GM18502 (cell line): ENCODE results near the gene CCDC33.

Source experiments
- ATAC-seq: cut with Tn5 transposase; IDR thresholded peaks from one replicate; pipeline ENCODE4 v1.9.1; 2021; ENCODE audit warnings: mild to moderate bottlenecking; ENCODE audit not compliant: unreplicated experiment, poor library complexity

CCDC33 gene

DNA sequence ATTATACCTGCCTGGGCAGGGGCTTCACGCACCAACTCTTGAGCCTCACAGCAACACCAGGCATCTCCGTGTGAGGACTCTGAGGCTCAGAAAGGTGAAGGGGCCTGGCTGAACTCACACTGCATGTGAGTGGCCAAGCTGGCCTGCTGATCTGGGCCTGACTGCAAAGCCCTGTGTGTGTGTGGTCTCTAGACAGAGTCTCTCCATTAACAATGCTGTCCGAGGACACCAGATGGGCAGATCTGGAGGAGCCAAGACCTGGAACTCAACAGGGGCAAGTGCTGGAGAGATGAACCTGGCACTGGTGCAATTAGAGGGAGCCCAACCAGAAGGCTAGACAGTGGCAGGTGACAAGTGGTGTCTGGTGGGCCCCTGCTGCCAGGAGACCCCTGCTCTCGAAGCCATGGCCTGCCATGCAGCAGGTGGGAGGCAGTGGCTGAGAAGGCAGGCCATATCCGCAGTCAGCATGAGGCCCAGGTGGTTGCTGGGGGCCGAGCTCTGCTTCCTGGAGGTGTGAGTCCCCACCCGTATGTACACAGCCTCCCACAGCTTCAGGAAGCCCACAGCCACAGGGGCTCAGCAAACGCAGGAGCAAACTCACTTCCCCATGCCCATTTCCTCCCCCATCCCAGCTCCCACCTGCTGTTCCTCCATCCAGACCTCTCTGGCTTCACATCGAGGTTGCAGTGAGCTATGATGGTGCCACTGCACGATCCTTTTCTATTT lies 92.4 kb downstream of the CCDC33 start:
- no peak for ATAC-seq

GRCh38 chr15:74330861-74331408 lies 94.8 kb downstream of the CCDC33 start:
- ATAC-seq, result no peak

GRCh38 chr15:74332011-74332410 lies 95.9 kb downstream of the CCDC33 start:
- ATAC-seq, result no peak

GRCh38 chr15:74332611-74333010 lies 96.5 kb downstream of the CCDC33 start:
- ATAC-seq, result no peak

DNA sequence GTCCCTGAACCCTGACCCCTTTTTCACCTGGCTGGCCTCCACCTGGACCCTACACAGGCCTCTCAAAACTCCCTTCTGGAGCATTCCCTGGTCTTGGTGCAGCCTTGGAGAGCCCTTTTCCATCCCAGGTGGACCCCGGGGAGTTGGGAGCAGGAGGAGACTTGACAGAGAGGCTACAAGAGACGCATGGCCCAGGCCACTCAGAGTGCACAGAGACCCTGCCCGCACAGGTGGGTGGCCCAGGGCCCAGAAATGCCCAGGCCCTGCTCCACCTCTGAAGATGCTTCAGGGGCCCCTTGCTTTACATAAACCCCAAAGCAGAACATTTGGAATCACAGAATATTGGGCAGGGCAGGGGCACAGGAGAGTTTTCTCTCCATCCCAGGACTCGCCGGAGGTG lies 97.0 kb downstream of the CCDC33 start:
- ATAC-seq, result no peak

GRCh38 chr15:74333662-74334061 lies 97.5 kb downstream of the CCDC33 start:
- no peak for ATAC-seq

GRCh38 chr15:74334127-74334526 lies 98.0 kb downstream of the CCDC33 start:
- no peak for ATAC-seq

- ATAC-seq, result no peak
These were observed 99.3 kb downstream of the CCDC33 start for GRCh38 chr15:74335396-74335795.

DNA sequence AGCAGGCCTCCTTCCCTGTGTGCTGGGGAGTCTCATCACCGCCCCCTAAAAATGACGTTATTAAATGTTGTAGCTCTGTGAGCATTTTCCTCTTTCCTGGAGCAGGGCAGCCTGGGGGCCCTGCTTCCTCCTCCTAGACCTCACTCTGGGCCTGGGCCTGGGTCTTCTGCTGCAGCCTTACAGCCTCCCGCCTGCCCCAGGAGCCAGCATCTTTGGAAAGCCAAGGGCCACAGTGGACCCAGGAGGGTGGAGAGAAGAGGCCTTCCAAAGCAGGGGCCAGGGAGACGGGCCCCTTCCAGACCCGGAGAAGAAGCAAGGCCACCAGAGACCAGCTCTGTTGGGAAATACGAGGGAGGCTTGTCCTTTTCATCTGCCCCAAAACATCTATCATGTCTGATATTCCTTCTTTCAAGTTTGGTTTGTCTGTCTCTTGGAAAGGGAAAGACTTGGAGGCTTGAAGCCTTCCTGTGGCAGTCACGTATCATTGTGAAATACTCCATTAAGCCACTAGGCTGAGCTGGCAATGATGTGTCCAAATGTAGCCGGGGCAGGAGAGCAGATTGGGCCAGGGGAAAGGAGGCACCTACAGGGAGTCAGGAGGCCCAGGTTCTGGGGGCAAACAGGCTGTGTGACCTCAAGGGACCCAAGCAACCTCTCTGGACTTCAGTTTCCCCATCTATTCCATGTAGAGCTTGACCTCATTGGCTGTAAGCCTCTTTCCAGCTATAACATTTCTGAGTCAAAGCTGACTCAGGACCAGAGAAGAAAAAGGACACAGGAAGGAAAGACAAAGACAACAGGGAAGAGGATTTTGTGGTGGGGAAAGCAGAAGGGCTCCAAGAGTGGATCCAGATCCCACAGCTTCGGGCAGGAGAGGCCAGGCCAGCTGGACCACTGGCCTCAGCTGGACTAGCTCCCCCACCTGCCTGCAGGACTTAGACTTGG lies 100.2 kb downstream of the CCDC33 start:
- ATAC-seq, result no peak

GRCh38 chr15:74337146-74337545 lies 101.0 kb downstream of the CCDC33 start:
- no peak for ATAC-seq

DNA sequence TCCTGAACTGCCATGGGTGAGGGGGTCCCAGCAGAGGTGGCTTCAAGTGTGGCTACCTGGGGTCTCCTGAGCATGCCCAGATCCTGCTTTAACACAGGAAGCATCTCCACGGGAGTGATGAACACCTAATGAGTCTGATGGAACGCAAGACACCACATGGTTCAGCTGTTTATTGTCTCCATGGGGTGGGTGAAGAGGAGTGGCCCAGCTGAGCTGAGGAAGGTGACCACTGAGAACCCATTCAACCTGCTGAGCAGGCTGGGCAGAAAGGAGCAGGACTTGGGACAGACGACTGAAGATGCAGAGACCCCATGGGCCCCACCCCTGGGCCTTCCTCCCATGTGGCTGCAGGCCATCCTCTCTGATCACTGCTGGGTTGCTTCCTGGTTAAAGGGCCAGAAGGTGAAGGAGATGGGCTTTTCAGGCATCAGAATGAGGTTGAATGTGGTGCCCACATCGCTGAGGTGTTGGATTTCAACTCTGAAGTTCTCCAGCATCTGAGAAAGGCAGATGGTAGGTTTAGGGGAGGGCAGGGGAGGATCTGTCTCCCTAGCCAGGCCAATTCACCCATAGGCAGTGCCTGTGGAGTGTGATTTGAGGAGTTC lies 101.6 kb downstream of the CCDC33 start:
- ATAC-seq, result no peak

DNA sequence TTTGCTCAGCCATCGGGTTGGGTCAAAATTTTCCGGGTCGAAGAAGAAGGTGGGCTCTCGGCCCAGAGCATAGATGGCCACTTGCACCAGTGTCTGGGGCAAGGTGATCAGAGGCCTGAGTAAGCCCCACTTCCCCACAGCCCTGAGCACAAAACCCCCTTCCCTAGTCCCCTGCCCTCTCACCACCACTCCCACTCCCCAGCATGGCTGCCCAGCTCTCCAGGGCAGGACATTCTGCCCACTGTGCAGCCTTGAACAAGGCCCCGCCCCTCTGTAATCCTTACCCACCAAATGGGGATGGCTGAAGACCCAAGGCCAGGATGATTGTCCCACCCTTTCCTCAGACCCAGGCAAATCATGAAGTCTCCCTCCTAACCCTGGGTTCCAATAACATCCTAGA lies 102.5 kb downstream of the CCDC33 start:
- no peak for ATAC-seq

GRCh38 chr15:74339371-74339770 lies 103.2 kb downstream of the CCDC33 start:
- ATAC-seq, result no peak

DNA sequence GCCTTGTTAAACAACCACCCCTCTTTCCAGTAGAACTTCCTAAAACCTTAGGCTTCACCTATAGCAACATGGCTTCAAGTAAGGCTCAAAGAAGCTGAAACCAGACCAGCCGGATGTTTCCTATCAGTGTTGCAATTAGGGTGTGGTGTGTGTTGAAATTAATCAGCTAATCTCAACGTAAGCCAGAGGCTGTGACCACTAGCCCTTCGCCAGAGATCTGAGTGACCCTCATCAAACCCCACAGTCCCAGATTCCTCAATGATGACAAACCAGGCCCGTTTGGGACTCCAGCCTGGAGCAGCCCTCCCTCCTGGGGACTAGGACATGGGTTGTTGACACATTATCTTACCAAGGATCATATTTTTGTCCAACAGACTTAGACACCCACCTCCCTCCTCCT lies 104.0 kb downstream of the CCDC33 start:
- ATAC-seq, result no peak

- ATAC-seq, result no peak
These were observed 107.1 kb downstream of the CCDC33 start for GRCh38 chr15:74343127-74343796.

DNA sequence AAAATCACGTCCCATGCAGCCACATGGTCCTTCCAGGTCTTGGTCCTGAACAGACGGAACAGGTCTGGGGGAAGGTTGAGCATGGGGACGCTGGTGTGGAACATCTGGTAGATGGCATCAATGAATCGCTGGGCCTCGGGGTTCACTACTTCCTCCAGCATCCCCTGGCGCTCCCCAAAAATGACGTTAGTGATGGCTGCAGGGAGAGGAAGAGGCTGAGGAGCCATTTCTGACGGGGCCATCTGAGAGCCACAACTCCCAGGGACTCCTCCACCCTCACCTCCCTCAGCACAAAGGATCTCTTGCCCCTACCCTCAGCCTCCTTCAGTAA lies 107.6 kb downstream of the CCDC33 start:
- no peak for ATAC-seq

- no peak for ATAC-seq
These were observed 108.9 kb downstream of the CCDC33 start for GRCh38 chr15:74345051-74345450.

- no peak for ATAC-seq
These were observed 111.7 kb downstream of the CCDC33 start for GRCh38 chr15:74347757-74348250.

DNA sequence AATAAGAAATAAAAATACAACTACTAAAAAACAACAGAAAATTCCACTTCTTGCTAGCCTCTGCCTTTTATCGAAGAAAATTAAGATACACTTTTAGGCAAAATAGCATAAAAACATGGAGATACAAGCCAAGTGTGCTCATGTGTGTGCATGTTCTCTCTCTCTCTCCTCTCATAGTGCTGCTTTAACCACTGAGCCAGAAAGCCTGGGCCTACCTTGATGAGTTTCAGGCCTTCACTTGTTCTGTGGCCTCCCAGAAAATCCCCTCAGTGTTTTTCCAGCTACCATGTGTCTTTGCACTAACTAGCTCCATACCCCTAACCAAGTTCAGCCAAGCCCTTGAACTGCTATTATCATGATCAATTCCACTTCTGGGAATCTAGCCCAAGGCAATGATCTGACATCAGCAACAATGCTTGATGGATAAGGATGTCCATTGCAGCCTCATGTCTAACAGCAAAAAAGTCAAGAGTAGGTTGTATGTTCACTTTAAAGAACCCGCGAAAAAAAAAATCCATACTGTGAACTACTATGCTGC lies 113.2 kb downstream of the CCDC33 start:
- no peak for ATAC-seq
